ENCODE data around the gene CAMTA1.

- no peak for TF ChIP-seq CTCF (conservative IDR thresholded peaks at IDR 0.05; ENCODE audit: low read length)
- no peak for TF ChIP-seq EZH2phosphoT487 (IDR thresholded peaks at IDR 0.05; ENCODE audit: borderline replicate concordance, low read depth, low read length)
These were observed 133.1 kb downstream of the CAMTA1 start for GRCh38 chr1:6918186-6918924.
